ENCODE data around the gene IGSF23.

DNA sequence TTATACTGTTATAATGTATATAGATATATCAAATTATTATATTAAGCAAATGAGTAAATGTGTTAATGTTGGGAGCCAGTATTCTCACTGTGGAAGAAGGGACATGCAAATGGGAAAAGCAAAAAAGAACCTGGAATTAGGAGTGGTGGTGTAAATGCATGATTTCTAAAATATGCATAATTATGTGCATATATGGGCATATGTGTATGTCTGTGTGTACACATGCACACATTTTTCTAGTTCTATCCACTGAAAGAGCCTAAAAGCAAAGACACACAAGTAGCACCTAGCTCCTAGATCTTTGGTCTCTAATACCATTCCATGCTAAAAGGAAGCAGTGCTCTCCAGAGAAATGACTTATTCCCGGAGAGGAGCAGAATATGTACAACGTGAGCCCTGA lies 45.6 kb upstream of the IGSF23 start:
- TF ChIP-seq EZH2 (IDR thresholded peaks at IDR 0.05; ENCODE audit: low read depth) = no peak
- TF ChIP-seq, protein P1, sequence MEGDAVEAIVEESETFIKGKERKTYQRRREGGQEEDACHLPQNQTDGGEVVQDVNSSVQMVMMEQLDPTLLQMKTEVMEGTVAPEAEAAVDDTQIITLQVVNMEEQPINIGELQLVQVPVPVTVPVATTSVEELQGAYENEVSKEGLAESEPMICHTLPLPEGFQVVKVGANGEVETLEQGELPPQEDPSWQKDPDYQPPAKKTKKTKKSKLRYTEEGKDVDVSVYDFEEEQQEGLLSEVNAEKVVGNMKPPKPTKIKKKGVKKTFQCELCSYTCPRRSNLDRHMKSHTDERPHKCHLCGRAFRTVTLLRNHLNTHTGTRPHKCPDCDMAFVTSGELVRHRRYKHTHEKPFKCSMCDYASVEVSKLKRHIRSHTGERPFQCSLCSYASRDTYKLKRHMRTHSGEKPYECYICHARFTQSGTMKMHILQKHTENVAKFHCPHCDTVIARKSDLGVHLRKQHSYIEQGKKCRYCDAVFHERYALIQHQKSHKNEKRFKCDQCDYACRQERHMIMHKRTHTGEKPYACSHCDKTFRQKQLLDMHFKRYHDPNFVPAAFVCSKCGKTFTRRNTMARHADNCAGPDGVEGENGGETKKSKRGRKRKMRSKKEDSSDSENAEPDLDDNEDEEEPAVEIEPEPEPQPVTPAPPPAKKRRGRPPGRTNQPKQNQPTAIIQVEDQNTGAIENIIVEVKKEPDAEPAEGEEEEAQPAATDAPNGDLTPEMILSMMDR (conservative IDR thresholded peaks at IDR 0.05) = no peak
